Natural killer cell (primary cell): ENCODE data around the gene CCR6. TPM values are rescaled to one million over a fixed set of nuclear protein-coding genes. Genes with fewer than 3 reads are reported as not detected.
A peak's percentile ranks its signal among the peaks of the same experiment; 100 is the strongest.

Source experiments
- ATAC-seq, 3 donors: fragments of 150-1000 bp in 2 of 3; fragments of 200-7000 bp in 1 of 3; cut with Tn5 transposase; 1 replicate in 1 of 3; 2 replicates in 2 of 3; pipeline ENCODE4 v1.10.0; 2021; ENCODE audit warnings: mild to moderate bottlenecking in 2 of 3, moderate library complexity in 2 of 3
- DNase-seq, 2 donors: peaks; one replicate each; pipeline versions ENCODE4 v3.0.0 to v3.0.0-alpha.2; 2013 to 2021; ENCODE audit warnings: mixed read lengths in 1 of 2
- H3K27ac ChIP-seq: one replicate; pipeline ENCODE4 v1.5.1; 2013; ENCODE audit warnings: mild to moderate bottlenecking, low read length
- H3K27me3 ChIP-seq: one replicate; pipeline ENCODE4 v1.6.1; 2013; ENCODE audit warnings: low read length; ENCODE audit not compliant: control insufficient read depth, insufficient read depth
- H3K36me3 ChIP-seq: one replicate; pipeline ENCODE4 v1.6.1; 2013; ENCODE audit warnings: low read length; ENCODE audit not compliant: control insufficient read depth, insufficient read depth
- H3K4me1 ChIP-seq: one replicate; pipeline ENCODE4 v1.6.1; 2013; ENCODE audit warnings: low read length; ENCODE audit not compliant: control insufficient read depth, insufficient read depth
- H3K4me3 ChIP-seq: one replicate; pipeline ENCODE4 v1.5.1; 2013; ENCODE audit warnings: low read length
- H3K9me3 ChIP-seq: one replicate; pipeline ENCODE4 v1.6.1; 2013; ENCODE audit warnings: low read length; ENCODE audit not compliant: control insufficient read depth, insufficient read depth
- H3K27ac Mint-ChIP-seq, 2 donors: one replicate each; pipeline ENCODE4 v1.8.0; 2022; ENCODE audit warnings: mild to moderate bottlenecking in 2 of 2, mixed read lengths in 2 of 2, moderate library complexity in 1 of 2
- H3K27me3 Mint-ChIP-seq, 2 donors: one replicate each; pipeline ENCODE4 v1.8.0; 2022; ENCODE audit warnings: low read depth in 2 of 2, mixed read lengths in 2 of 2
- H3K36me3 Mint-ChIP-seq: one replicate; pipeline ENCODE4 v1.8.0; 2022; ENCODE audit warnings: mixed read lengths
- H3K4me1 Mint-ChIP-seq, 2 donors: one replicate each; pipeline ENCODE4 v1.8.0; 2022; ENCODE audit warnings: mixed read lengths in 2 of 2
- H3K4me3 Mint-ChIP-seq: one replicate; pipeline ENCODE4 v1.8.0; 2022; ENCODE audit warnings: mild to moderate bottlenecking, moderate library complexity, mixed read lengths
- H3K9me3 Mint-ChIP-seq, 2 donors: one replicate each; pipeline ENCODE4 v1.8.0; 2022; ENCODE audit warnings: mixed read lengths in 2 of 2
- CTCF ChIP-seq: fragments of 200-600 bp; IDR thresholded peaks from one replicate; pipeline ENCODE4 v1.8.0; 2022; ENCODE audit warnings: antibody characterized with exemption
- WGBS: methylation state at CpG from one replicate; pipeline ENCODE4 v1.1.7; 2013; ENCODE audit warnings: missing lambda C conversion rate; ENCODE audit not compliant: insufficient coverage; 5-methylcytosine and 5-hydroxymethylcytosine counted together
- intact Hi-C: fragments of 100-400 bp; cut with micrococcal nuclease; formaldehyde crosslinking; loops from one replicate; pipeline ENCODE4 v1.14.2; 2022
- total RNA-seq, 4 donors: library from RNA; stranded (reverse); fragments of 120-200 nt in 1 of 4; gene quantifications; one replicate each; pipeline versions ENCODE4 v1.2.3 to v1.2.4, GENCODE V29; 2013 to 2022

Gene CCR6
- total RNA-seq, 3 donors from 2014 or later (not counting 1 experiment from before 2014, with no cell fraction given), result 0.23 TPM; not detected in 2

- H3K27ac Mint-ChIP-seq, result no peak overlapping the region
Observed at GRCh38 chr6:167116838-167117228, 6.1 kb upstream of the CCR6 start.

GRCh38 chr6:167118006-167118405 lies 4.9 kb upstream of the CCR6 start:
- Mint-ChIP-seq H3K27ac (no peak overlapping the region), H3K4me1 (peaks cover 35 to 40% of the 10 kb centered on the region in 2 donors), H3K36me3 (no peaks in the 10 kb centered on the region), H3K27me3 (peaks cover 8 to 20% of the 10 kb centered on the region in 2 donors), H3K4me3 (no peak overlapping the region), H3K9me3 (no peaks in the 10 kb centered on the region)
- DNase-seq, result no peak
- 88% methylated on average over 7 of the region's 7 CpGs for WGBS
- Histone ChIP-seq H3K27me3 (no peaks in the 10 kb centered on the region), H3K27ac (peak overlapping the region; percentile 77), H3K4me1 (peaks cover 51% of the 10 kb centered on the region), H3K9me3 (no peaks in the 10 kb centered on the region), H3K36me3 (no peaks in the 10 kb centered on the region), H3K4me3 (no peak overlapping the region)
- intact Hi-C loops, result no loop called here
- no peak for TF ChIP-seq CTCF
- ATAC-seq, result no peak

More at GRCh38 chr6:167116838-167117228, 6.1 kb upstream of the CCR6 start:
- Histone ChIP-seq H3K27ac (no peak overlapping the region), H3K27me3 (no peaks in the 10 kb centered on the region), H3K9me3 (no peaks in the 10 kb centered on the region), H3K4me3 (no peak overlapping the region), H3K4me1 (peaks cover 46% of the 10 kb centered on the region), H3K36me3 (no peaks in the 10 kb centered on the region)
- peaks cover 23 to 28% of the 10 kb centered on the region in 2 donors for H3K4me1 Mint-ChIP-seq
- WGBS, result 93% methylated on average over 9 of the region's 14 CpGs
- peaks cover 8 to 30% of the 10 kb centered on the region in 2 donors for H3K27me3 Mint-ChIP-seq
- intact Hi-C loops, result no loop called here
- no peak for TF ChIP-seq CTCF
- no peaks in the 10 kb centered on the region for H3K9me3 Mint-ChIP-seq
- H3K4me3 Mint-ChIP-seq, result no peak overlapping the region
- DNase-seq, result no peak
- H3K36me3 Mint-ChIP-seq, result no peaks in the 10 kb centered on the region
- ATAC-seq, result no peak

- Histone ChIP-seq H3K27me3 (no peaks in the 10 kb centered on the region), H3K4me3 (no peak overlapping the region), H3K27ac (peak overlapping the region; percentile 77), H3K36me3 (no peaks in the 10 kb centered on the region), H3K4me1 (peaks cover 55% of the 10 kb centered on the region), H3K9me3 (no peaks in the 10 kb centered on the region)
- WGBS, result 64% methylated on average over 12 of the region's 12 CpGs
- Mint-ChIP-seq H3K36me3 (no peaks in the 10 kb centered on the region), H3K27me3 (peaks cover 8 to 20% of the 10 kb centered on the region in 2 donors), H3K9me3 (no peaks in the 10 kb centered on the region), H3K27ac (peak overlapping the region in 1 of 2 donors; percentile 44), H3K4me1 (peaks cover 41 to 48% of the 10 kb centered on the region in 2 donors), H3K4me3 (no peak overlapping the region)
- TF ChIP-seq CTCF, result no peak
- DNase-seq, result no peak
- no peak for ATAC-seq
- intact Hi-C loops, result no loop called here
Observed at GRCh38 chr6:167118839-167119238, 4.1 kb upstream of the CCR6 start.
